Hematopoietic multipotent progenitor cell (in vitro differentiated cells): ENCODE measurements around the gene RECQL5. TPM values are rescaled to one million over a fixed set of nuclear protein-coding genes. Genes with fewer than 3 reads are reported as not detected.

Source experiments
- DNase-seq, 3 donors: peaks; one replicate each; pipeline ENCODE4 v3.0.0-alpha.2; 2011 to 2015; ENCODE audit warnings: low read depth in 2 of 3, low spot score in 2 of 3
- total RNA-seq: library from RNA; depleted of rRNA; stranded (reverse); fragments of >200 nt; gene quantifications from one replicate; pipeline ENCODE4 v1.2.3, GENCODE V29; 2012

Gene RECQL5
- total RNA-seq, 1 donor, result 56.6 TPM

- peak; percentile 22 to 84 (median 59) for DNase-seq
These were observed 22.5 kb upstream of the RECQL5 start for GRCh38 chr17:75689441-75689873.

GRCh38 chr17:75688209-75688825 is 21.4 kb upstream of the RECQL5 start:
- DNase-seq, result peak in 1 of 3 donors; percentile 55

- DNase-seq, result no peak
These were observed 18.5 kb upstream of the RECQL5 start for GRCh38 chr17:75685499-75685898.

- DNase-seq, result no peak
These were observed 18.0 kb upstream of the RECQL5 start for GRCh38 chr17:75684924-75685323.

GRCh38 chr17:75684249-75684648 is 17.3 kb upstream of the RECQL5 start:
- DNase-seq, result no peak

GRCh38 chr17:75683583-75683982 is 16.6 kb upstream of the RECQL5 start:
- DNase-seq, result no peak

- DNase-seq, result no peak
These were observed 14.3 kb upstream of the RECQL5 start for GRCh38 chr17:75681289-75681688.

- no peak for DNase-seq
These were observed 13.5 kb upstream of the RECQL5 start for GRCh38 chr17:75680431-75680830.

- no peak for DNase-seq
These were observed 12.8 kb upstream of the RECQL5 start for GRCh38 chr17:75679706-75680211.

GRCh38 chr17:75676461-75676860 is 9.5 kb upstream of the RECQL5 start:
- DNase-seq, result no peak

- DNase-seq, result no peak
These were observed 6.5 kb upstream of the RECQL5 start for GRCh38 chr17:75673487-75673886.

- DNase-seq, result no peak
These were observed 5.1 kb upstream of the RECQL5 start for GRCh38 chr17:75672011-75672410.

GRCh38 chr17:75670868-75671267 is 3.9 kb upstream of the RECQL5 start:
- no peak for DNase-seq

GRCh38 chr17:75668489-75668888 is 1.5 kb upstream of the RECQL5 start:
- no peak for DNase-seq

GRCh38 chr17:75667825-75668224 is 871 bp upstream of the RECQL5 start:
- DNase-seq, result no peak

GRCh38 chr17:75665981-75666380 is 973 bp downstream of the RECQL5 start:
- DNase-seq, result no peak

- no peak for DNase-seq
These were observed 2.8 kb downstream of the RECQL5 start for GRCh38 chr17:75664099-75664549.

GRCh38 chr17:75662511-75662910 is 4.4 kb downstream of the RECQL5 start:
- DNase-seq, result no peak

- no peak for DNase-seq
These were observed 5.4 kb downstream of the RECQL5 start for GRCh38 chr17:75661531-75661930.

GRCh38 chr17:75658237-75658636 is 8.7 kb downstream of the RECQL5 start:
- no peak for DNase-seq

- DNase-seq, result no peak
These were observed 12.8 kb downstream of the RECQL5 start for GRCh38 chr17:75654176-75654575.

- peak in 2 of 3 donors; percentile 75 to 81 for DNase-seq
These were observed 13.9 kb downstream of the RECQL5 start for GRCh38 chr17:75652934-75653549.
